Fibroblast of lung (primary cell): Measurements from ENCODE around the gene OIT3.

Experiments
- EZH2 ChIP-seq: IDR thresholded peaks from 2 replicates; pipeline ENCODE4 v1.5.1; 2012; ENCODE audit warnings: low read length, control low read depth, mild to moderate bottlenecking; ENCODE audit errors: missing control alignments
- TF ChIP-seq, protein P1 (sequence below), 2 donors: IDR thresholded peaks in 1 of 2; conservative IDR thresholded peaks in 1 of 2; 1 replicate in 1 of 2; 2 replicates in 1 of 2; pipeline ENCODE4 v1.5.1; 2011 to 2012; ENCODE audit warnings: low read length in 2 of 2, control low read depth in 1 of 2, inconsistent platforms in 1 of 2, low read depth in 1 of 2, mild to moderate bottlenecking in 1 of 2

DNA sequence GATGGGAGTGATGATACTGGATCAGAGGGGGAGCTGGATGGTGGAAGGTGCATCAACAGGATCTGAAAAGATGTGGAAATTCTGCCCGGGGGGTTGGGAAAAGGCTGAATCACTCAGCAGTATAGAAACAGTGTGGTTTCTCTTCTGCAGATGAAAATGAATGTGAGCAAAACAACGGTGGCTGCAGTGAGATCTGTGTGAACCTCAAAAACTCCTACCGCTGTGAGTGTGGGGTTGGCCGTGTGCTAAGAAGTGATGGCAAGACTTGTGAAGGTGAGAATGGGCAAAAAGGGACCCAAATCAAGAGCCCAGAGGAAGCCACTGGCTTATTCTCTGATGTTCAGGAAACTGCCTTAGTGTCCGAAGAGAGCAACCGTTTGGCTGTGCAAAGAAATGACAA lies 12.9 kb downstream of the OIT3 start:
- TF ChIP-seq, protein P1, sequence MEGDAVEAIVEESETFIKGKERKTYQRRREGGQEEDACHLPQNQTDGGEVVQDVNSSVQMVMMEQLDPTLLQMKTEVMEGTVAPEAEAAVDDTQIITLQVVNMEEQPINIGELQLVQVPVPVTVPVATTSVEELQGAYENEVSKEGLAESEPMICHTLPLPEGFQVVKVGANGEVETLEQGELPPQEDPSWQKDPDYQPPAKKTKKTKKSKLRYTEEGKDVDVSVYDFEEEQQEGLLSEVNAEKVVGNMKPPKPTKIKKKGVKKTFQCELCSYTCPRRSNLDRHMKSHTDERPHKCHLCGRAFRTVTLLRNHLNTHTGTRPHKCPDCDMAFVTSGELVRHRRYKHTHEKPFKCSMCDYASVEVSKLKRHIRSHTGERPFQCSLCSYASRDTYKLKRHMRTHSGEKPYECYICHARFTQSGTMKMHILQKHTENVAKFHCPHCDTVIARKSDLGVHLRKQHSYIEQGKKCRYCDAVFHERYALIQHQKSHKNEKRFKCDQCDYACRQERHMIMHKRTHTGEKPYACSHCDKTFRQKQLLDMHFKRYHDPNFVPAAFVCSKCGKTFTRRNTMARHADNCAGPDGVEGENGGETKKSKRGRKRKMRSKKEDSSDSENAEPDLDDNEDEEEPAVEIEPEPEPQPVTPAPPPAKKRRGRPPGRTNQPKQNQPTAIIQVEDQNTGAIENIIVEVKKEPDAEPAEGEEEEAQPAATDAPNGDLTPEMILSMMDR (conservative IDR thresholded peaks at IDR 0.05 in 1 of 2, IDR thresholded peaks at IDR 0.05 in 1 of 2; ENCODE audit: low read depth in 1 of 2, low read length in 2 of 2) = no peak
- no peak for TF ChIP-seq EZH2
